ENCODE data around the gene EEFSEC. TPM values are rescaled to one million over a fixed set of nuclear protein-coding genes. Genes with fewer than 3 reads are reported as not detected.
A peak's percentile ranks its signal among the peaks of the same experiment; 100 is the strongest.

EEFSEC gene
- total RNA-seq, 1 experiment from 2014 or later = 10.6 TPM

DNA sequence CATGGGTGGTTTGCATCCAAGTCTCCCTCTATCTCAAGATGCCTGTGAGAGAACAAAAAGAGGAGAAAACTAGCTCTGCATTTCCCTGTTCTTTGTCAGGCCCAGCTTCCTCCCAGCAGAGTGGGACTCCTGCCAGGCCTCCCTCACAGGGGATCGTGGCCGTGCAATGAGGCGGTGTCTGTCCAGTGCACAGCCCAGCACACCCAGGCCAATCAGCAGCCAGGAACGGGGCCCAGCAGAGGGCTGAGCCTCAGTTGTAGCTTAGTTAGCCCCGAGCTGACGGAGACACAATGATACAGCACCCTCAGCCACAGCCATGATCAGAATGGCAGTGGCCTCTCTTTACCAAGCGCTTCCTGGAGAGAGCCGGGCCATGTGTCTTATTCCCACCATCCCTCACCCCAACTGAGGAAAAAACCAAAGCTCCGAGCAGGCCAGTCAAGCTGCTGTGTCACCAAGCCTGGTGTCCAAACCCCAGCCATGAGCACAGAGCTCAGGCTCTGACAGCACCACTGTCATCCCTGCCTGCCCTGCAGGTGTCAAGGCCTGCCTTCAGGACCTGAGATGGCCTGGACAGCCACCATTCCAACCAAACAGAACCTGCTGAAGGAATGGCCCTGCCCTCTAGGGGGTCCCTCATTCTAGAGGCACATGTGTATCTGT is 242.3 kb downstream of the EEFSEC start:
- Histone ChIP-seq H3K27ac (no peak overlapping the region), H3K4me1 (peaks cover 30% of the 10 kb centered on the region), H3K27me3 (no peaks in the 10 kb centered on the region)

DNA sequence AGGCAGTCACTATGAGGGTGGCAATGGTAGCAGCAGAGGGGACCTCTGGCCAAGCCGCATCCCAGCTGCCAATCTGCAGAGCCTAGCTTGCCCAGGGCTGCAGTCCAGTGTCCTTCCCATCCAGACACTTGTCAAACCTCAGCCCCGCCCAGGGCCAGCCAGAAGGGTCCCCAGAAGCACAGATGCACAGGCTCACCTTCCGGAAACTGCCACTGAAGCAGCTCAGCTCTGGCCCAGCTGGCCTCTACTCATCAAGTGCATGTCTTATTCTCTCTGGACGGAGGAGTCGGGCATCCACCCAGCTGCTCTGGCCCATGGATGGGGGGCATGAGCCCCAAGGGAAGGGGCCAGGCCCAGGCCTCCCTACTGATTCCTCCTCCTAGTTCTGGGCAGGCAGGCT is 244.2 kb downstream of the EEFSEC start:
- no peaks in the 10 kb centered on the region for H3K27me3 ChIP-seq
- H3K27ac ChIP-seq = peak overlapping the region; percentile 6
- no peaks in the 10 kb centered on the region for H3K9me3 ChIP-seq (replicated peaks)
- H3K4me1 ChIP-seq = peaks cover 34% of the 10 kb centered on the region
- H3K36me3 ChIP-seq = no peaks in the 10 kb centered on the region
- DNase-seq = peak; percentile 80 to 89
- H3K4me3 ChIP-seq = no peak overlapping the region

More for the DNA sequence above, 242.3 kb downstream of the EEFSEC start:
- H3K9me3 ChIP-seq (replicated peaks) = no peaks in the 10 kb centered on the region
- H3K36me3 ChIP-seq = no peaks in the 10 kb centered on the region
- H3K4me3 ChIP-seq = no peak overlapping the region
- no peak for DNase-seq

DNA sequence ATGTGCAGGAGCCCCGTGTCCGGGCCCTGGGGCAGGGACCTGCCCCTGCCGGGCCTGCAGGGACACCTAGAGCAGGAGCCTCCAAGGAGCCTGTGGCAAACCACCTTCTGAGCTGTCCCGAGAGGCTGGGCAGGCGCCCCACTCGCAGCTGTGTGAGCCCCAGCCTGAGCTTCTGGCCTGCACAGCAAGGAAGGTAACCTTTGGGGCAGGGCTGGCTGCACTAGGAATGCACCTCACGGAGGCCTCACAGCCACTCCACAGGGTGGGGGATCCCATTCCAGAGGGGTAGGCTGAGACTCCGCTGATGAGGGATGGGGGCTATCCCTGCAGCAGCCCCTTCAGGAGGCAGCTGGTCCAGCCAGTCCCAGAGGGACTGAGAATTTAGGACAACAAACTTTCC is 245.3 kb downstream of the EEFSEC start:
- Histone ChIP-seq H3K4me3 (no peak overlapping the region), H3K36me3 (no peaks in the 10 kb centered on the region), H3K27ac (no peak overlapping the region), H3K9me3 (replicated peaks) (no peaks in the 10 kb centered on the region), H3K27me3 (no peaks in the 10 kb centered on the region), H3K4me1 (peaks cover 34% of the 10 kb centered on the region)
- no peak for DNase-seq

DNA sequence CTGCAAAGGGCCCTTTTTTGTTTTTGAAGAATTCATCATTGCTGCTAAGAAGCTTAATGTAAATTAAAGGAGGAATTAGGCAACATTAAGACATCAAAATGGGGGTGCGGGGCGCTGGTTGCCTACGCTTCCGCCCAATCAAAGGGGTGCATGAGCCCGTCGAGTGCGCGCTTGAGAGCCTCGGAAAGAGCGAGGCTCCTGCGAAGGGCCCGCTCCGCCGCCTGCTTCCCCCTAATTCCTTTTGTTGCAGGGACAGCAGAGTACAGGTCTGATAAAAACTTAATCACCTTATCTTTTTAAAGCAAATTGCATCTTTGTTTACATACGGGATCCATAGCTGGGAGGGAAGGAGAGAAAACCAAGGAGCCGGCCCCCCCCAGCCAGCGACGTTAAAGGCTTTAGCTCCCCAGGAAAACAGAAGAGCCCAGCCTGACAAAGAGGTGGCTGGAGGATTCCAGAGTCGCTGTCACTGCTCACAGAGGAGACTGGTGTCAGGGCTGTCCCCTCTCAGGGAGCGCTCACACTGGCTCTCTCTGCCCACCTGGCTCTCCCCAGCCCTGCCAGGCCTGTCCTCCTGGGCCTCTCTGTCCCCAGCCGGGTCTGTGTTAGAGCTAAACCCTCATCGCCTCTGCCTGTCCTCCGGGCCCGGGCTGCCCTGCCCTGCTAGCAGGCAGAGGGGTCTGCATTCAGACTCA is 246.1 kb downstream of the EEFSEC start:
- H3K4me1 ChIP-seq = peaks cover 34% of the 10 kb centered on the region
- H3K9me3 ChIP-seq (replicated peaks) = no peaks in the 10 kb centered on the region
- H3K27ac ChIP-seq = no peak overlapping the region
- no peaks in the 10 kb centered on the region for H3K27me3 ChIP-seq
- H3K4me3 ChIP-seq = no peak overlapping the region
- no peak for DNase-seq
- H3K36me3 ChIP-seq = no peaks in the 10 kb centered on the region

DNA sequence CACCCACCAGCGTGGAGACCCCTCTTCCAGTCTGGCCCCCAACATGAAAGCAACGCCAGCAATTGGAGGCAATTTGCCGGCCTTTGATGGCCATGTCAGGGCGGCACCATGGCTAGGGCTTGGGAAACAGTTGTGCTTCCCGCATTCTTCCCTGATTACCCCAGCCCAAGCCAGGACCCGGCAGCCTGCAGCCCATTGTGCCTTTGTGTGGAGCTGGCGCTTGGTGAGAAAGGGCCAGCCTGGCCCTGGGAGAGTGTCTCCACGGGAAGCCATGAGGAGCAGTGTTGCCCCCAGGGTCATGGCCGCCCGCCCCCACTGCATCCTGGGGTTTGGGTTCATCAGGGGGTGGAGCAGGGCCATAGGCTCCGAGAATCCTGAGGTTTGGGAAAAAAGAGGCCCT is 247.4 kb downstream of the EEFSEC start:
- no peaks in the 10 kb centered on the region for H3K36me3 ChIP-seq
- H3K27me3 ChIP-seq = no peaks in the 10 kb centered on the region
- H3K4me1 ChIP-seq = peaks cover 34% of the 10 kb centered on the region
- H3K27ac ChIP-seq = peak overlapping the region; percentile 34
- peak in 1 of 2 experiments; percentile 29 for DNase-seq
- no peak overlapping the region for H3K4me3 ChIP-seq
- H3K9me3 ChIP-seq (replicated peaks) = no peaks in the 10 kb centered on the region

DNA sequence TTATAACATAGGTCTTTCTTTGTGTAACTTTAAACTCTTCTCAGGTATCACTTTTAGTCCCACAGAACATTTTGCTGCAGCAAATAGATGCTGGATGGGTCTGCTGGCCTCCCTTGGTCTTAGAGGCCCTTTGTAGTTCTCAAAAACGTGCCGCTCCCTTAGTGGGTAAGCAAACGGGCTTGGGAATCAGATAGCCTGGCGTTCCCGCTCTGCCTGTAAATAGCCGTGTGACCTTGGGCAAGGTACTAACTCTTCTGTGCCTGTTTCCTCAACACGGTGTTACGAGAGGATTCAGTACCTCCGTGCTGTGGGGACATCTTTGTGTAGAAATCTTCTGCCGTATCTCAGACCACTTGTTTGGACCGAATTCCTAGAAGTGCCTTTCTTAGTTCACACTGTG is 249.0 kb downstream of the EEFSEC start:
- H3K36me3 ChIP-seq = no peaks in the 10 kb centered on the region
- H3K9me3 ChIP-seq (replicated peaks) = no peaks in the 10 kb centered on the region
- DNase-seq = no peak
- H3K27ac ChIP-seq = no peak overlapping the region
- H3K4me3 ChIP-seq = no peak overlapping the region
- peaks cover 26% of the 10 kb centered on the region for H3K4me1 ChIP-seq
- no peaks in the 10 kb centered on the region for H3K27me3 ChIP-seq

DNA sequence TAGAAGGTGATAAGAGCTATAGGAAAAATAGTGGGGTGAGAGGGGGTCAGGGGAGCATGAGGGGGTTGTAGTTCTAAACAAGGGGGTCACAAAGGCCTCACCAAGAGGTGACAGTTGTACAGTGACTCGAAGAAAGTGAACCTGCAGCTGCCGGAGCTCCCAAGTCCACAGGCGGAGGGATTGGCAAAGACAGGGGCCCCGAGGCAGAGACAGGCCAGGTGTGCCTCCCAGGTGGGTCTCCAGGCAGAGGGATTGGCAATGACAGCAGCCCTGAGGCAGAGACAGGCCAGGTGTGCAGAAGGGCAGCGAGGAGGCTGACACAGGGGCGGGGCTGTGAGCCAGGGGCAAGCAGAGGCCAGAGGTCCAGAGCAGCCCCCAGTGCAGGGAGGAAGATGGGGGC is 249.7 kb downstream of the EEFSEC start:
- Histone ChIP-seq H3K4me3 (no peak overlapping the region), H3K27ac (no peak overlapping the region), H3K36me3 (no peaks in the 10 kb centered on the region), H3K9me3 (replicated peaks) (no peaks in the 10 kb centered on the region), H3K4me1 (peaks cover 19% of the 10 kb centered on the region), H3K27me3 (no peaks in the 10 kb centered on the region)
- no peak for DNase-seq

DNA sequence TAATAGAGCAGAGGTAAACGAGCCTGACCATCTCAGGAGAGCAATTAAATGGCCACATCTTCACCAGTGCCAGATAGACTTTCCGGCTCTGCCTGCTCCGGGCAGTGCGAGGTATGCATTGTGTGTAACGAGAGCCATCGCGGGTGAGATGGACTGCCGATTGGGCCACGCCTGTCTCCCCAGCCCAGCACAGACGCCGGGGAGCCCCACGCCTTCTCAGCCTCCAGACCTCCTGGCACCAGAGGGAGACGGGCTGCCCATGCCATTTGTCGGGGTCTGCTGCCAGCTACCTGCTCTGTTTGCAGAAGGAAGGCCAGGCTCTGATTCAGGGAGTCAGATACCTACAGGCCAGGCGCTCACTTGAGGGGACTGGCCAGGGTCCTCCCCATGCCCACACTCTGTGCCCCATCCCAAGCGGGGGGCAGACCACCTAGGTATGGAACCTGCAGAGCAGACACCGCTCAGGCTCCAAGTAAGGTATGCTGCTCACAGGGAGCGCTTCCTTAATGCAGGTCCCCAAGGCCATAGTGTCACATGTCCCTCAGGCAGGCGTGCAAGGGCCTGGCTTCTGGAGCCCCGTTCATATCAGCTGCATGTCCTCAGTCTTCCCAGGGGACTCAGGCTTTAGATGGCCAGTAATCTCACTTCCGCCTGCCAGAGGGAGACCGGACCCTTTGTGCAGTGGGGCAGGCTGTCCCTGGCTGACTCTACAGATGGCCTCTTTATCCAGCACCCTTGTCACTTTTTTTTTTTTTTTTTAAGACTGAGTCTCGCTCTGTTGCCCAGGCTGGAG is 251.2 kb downstream of the EEFSEC start:
- DNase-seq = no peak
- Histone ChIP-seq H3K27me3 (no peaks in the 10 kb centered on the region), H3K36me3 (no peaks in the 10 kb centered on the region), H3K27ac (no peak overlapping the region), H3K9me3 (replicated peaks) (no peaks in the 10 kb centered on the region), H3K4me3 (no peak overlapping the region), H3K4me1 (peaks cover 22% of the 10 kb centered on the region)

DNA sequence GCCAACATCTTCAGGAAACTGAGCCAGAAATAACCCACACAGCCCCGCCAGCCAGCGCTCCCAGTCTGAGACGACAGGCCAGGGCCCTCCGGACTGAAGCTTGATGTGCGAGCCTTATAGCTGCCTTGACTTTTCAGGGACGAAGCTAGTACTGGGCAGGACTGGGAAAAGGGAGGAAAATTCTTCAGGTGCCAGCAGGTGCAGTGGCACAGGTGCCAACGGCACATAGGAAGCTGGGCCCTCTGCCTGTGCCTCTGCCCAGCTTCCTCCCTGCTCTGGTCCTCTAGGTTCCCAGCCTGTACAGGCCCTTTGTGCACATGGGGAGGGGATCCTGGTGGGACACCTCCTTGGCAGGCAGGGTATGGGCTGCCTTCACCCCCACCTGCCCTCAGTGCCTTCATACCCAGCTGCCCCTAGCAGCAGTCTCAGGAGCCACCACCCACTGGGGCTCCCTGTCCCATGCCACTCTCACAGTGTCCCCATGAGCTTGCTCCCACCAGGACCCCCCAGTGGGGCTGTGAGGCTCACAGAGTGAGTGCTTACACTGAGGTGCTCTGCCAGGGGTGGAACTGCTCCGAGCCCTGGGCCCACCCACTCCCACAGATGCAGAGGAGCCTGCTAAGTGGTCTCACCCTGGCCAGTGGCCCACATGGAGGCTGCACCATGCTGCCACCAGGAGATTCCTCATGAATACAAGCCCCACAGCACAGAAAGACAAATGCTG is 252.4 kb downstream of the EEFSEC start:
- Histone ChIP-seq H3K27ac (no peak overlapping the region), H3K9me3 (replicated peaks) (no peaks in the 10 kb centered on the region), H3K4me3 (no peak overlapping the region), H3K27me3 (no peaks in the 10 kb centered on the region), H3K36me3 (no peaks in the 10 kb centered on the region), H3K4me1 (peaks cover 19% of the 10 kb centered on the region; the same call in 1 of the 2 replicates)
- no peak for DNase-seq

DNA sequence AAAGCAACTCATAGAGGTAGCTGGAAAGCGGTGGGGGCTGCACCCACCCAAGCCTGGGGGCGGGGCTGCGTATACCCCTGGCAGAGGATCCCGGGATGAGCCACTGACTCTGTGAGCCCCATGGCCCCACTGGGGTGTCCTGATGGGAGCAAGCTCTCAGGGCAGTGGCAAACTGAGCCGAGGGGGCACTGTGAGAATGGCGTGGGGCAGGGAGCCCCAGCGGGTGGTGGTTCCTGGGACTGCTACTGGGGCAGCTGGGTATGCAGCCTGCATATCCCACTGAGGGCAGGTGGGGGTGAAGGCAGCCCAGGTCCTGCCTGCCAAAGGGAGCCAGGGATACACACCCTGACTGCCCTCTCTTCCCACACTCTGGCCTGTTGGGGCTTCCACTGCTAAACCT is 254.0 kb downstream of the EEFSEC start:
- Histone ChIP-seq H3K4me1 (peaks cover 16% of the 10 kb centered on the region; the same call in 1 of the 2 replicates), H3K4me3 (no peak overlapping the region), H3K36me3 (no peaks in the 10 kb centered on the region), H3K27ac (no peak overlapping the region), H3K27me3 (no peaks in the 10 kb centered on the region), H3K9me3 (replicated peaks) (no peaks in the 10 kb centered on the region)
- DNase-seq = no peak

DNA sequence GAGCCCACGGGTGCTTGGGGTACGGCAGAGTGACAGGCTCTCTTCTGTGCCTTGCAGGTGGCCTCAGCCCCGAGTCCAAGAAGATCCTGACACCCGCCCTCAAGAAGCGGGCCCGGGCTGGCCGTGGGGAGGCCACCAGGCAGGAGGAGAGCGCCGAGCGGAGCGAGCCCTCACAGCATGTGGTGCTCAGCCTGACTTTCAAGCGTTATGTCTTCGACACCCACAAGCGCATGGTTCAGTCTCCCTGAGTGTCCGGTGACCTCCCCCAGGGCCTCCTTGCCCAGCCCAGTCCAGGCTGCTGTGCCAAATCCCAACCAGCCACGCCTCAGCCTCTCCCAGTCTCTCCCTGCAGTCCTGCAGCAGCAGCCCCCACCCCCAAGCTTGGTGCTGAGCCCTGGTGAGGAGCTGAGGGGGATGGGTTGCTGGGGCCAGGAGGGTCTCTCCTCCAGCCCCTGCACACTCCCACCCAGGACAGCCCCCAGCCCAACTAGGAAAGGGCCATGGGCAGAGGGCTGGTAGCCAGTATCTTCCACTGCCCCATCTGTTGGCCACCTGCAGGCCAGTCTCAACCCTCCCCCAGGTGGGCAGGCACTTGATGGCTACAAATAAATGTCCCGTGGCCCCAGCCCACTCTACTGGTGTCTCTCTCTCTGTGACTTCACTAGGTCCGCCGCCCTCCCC is 254.9 kb downstream of the EEFSEC start:
- Histone ChIP-seq H3K36me3 (no peaks in the 10 kb centered on the region), H3K4me3 (no peak overlapping the region), H3K27me3 (no peaks in the 10 kb centered on the region), H3K27ac (no peak overlapping the region), H3K4me1 (peaks cover 16% of the 10 kb centered on the region; the same call in 1 of the 2 replicates), H3K9me3 (replicated peaks) (no peaks in the 10 kb centered on the region)
- DNase-seq = no peak

DNA sequence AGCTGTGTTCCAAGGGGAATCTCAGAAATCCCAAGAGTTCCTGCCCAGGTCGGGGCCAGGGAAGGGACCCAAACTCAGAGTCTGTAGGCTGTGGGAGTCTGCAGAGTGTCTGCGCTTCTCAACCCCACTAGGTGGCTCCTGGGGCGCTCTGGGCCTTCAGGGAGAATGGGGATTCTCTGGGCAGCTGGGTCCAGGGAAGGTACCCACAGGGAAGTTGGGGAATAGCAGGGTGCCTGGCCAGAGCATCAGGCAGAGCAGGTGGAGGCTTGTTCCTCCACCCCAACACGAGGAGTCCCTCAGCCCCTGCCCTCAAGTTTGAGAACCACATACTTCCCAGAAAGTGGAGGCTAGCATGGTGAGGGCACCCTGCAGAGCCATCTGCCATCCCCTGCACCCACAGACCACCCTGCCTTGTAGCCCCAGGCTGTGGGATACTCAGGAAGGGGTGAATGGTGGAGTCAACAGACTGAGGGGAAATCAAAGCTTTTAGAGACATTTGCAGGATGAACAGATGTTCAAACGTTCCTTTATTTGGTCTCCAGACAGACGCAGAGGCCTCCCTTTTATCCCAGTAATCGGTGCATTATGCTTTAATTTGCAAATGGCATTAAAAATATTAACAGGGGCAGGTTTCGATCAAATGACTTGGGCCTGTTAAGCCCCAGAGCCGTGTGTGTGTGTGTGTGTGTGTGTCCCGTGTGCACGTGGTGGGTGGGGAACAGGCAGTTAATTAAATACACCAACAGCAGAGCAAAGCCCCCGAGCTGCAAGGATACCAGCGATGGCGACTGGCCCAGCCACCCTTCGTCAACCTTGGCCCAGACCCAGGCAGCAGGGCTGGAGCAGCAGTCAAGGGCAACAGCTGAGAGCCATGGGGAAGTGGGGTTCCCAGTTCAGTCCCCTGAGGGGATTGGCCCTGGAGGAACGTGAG is 255.7 kb downstream of the EEFSEC start:
- Histone ChIP-seq H3K36me3 (no peaks in the 10 kb centered on the region), H3K9me3 (replicated peaks) (no peaks in the 10 kb centered on the region), H3K4me1 (peaks cover 16% of the 10 kb centered on the region; the same call in 1 of the 2 replicates), H3K27ac (peak overlapping the region; percentile 1; the same call in 1 of the 2 replicates), H3K27me3 (no peaks in the 10 kb centered on the region), H3K4me3 (peak overlapping the region; percentile 22)
- DNase-seq = peak; percentile 76 to 80
